BLaER1 treated with 17β-estradiol and CSF1 and Interleukin-3, amounts not matched to agents 10 nM and 100 nM (cell line): ENCODE results near the gene ACOX1.

Experiments used
- H3K27ac ChIP-seq, 11 experiments: shearing (Covaris generic); formaldehyde crosslinking; 2 replicates each; pipeline ENCODE4 v1.8.1; 2022
- H3K27me3 ChIP-seq, 11 experiments: shearing (Covaris generic); formaldehyde crosslinking; 2 replicates each; pipeline ENCODE4 v1.8.1; 2022
- H3K36me3 ChIP-seq, 11 experiments: shearing (Covaris generic); formaldehyde crosslinking; 2 replicates each; pipeline ENCODE4 v1.8.1; 2022
- H3K4me1 ChIP-seq, 10 experiments: shearing (Covaris generic); formaldehyde crosslinking; 2 replicates each; pipeline ENCODE4 v1.8.1; 2022
- H3K4me2 ChIP-seq, 11 experiments: shearing (Covaris generic); formaldehyde crosslinking; 2 replicates each; pipeline ENCODE4 v1.8.1; 2022
- H3K4me3 ChIP-seq, 10 experiments: shearing (Covaris generic); formaldehyde crosslinking; 2 replicates each; pipeline ENCODE4 v1.8.1; 2022
- H3K9ac ChIP-seq, 11 experiments: shearing (Covaris generic); formaldehyde crosslinking; 2 replicates each; pipeline ENCODE4 v1.8.1; 2022
- H3K9me3 ChIP-seq, 11 experiments: shearing (Covaris generic); formaldehyde crosslinking; replicated peaks in 1 of 11; 2 replicates each; pipeline ENCODE4 v1.8.1; 2022
- H4K20me1 ChIP-seq, 11 experiments: shearing (Covaris generic); formaldehyde crosslinking; 2 replicates each; pipeline ENCODE4 v1.8.1; 2022
- Cebpa-rat ChIP-seq, 11 experiments: shearing (Covaris generic); IDR thresholded peaks; 2 replicates each; pipeline ENCODE4 v1.8.1; 2022

The ACOX1 gene

DNA sequence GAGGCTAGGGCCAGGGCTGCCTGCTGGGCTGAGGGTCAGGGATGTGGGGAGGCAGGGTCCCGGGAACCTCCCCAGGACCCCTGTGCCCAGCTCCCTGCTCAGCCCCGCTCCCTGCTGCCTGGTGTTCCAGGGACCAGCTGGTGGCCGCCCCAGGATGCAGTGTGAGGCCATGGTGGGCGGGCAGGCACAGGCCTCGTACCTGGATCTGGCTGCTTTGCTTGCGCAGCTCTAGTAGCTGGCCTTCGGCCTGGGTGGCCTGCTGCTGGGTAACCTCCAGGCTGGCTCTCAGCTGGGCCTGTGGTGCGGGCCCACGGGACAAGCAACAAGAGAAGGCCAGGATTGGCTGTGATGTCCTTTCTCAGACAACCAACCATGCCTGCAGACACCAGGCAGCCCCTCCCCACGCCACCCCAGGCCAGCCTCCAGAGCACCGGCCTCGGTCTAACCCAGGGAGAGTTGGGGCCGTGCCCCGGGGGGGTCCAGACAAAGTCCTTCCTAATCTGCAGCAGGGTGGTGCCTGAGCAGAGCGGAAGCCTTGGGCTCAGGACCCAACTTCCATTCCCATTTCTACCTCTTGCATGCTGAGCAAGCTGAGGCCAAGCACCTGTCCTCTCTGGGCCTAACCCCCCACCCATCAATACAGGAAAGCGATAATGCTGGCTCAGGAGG lies 86.3 kb downstream of the ACOX1 start:
- Histone ChIP-seq H3K4me3 (no peak overlapping the region), H3K9ac (peak overlapping the region in 9 of 11 experiments; percentile 8 to 99 (median 93); a peak in 12 of 22 replicates), H3K9me3 (no peaks in the 10 kb centered on the region), H3K4me1 (peaks cover 34 to 52% (median 44%) of the 10 kb centered on the region in 10 experiments), H4K20me1 (peaks cover 7 to 52% (median 36%) of the 10 kb centered on the region in 11 experiments; a peak in 19 of 22 replicates), H3K27ac (peak overlapping the region in 4 of 11 experiments; percentile 4 to 96 (median 29); a peak in 5 of 22 replicates), H3K4me2 (peak overlapping the region in 8 of 11 experiments; percentile 84 to 97 (median 93); a peak in 15 of 22 replicates), H3K27me3 (no peaks in the 10 kb centered on the region), H3K36me3 (peaks cover 36 to 53% (median 41%) of the 10 kb centered on the region in 11 experiments)
- no peak for TF ChIP-seq Cebpa-rat (IDR thresholded peaks at IDR 0.05)

DNA sequence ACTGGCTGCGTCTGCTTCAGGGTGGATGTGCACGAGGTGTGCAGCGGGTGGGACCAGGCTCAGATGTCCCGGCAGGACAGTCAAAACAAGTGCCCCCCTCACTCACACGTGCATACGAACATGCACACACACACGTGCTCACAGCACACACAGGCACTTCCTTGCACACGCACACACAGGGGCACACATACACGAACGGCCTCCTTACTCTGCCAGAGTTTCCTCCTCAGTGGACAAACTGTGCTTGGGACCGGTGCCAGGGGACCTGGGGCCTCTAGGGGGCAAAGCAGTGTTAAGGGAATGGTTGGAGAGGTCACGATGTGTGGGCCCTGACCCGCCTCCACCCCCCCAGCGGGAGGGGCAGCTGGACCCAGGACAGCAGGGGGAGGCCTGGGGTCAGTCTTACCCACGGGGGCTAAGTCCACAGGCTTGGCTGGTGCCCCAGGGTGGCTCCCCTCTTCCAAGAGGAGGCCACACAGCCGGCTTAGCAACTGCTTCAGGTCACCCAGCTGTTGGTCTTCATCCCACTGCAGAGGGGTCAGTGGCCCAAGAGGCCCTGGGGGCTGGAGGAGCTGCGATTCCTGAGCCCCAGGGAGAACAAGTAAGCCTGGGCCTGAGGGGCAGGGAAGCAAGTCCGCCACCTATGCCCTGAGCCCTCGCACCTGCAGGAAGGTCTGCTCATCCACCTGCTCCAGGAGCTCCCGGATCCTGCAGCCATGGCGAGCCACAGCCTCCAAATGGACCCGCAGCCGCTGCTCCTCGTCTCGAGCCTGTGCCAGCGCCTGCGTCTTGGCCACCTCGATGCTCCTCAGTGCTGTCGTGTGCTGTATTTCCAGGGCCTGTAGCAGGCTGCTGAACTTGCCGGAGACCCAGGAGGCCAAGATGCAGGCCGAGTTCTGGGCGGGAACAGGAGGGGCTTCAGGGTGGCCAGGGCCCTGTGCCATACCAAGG lies 87.1 kb downstream of the ACOX1 start:
- no peak overlapping the region for H3K4me3 ChIP-seq
- no peak overlapping the region; a peak in 2 of 22 replicates for H3K4me2 ChIP-seq
- no peaks in the 10 kb centered on the region for H3K9me3 ChIP-seq
- no peak for TF ChIP-seq Cebpa-rat (IDR thresholded peaks at IDR 0.05)
- no peaks in the 10 kb centered on the region for H3K27me3 ChIP-seq
- peaks cover 35 to 50% (median 41%) of the 10 kb centered on the region in 11 experiments for H3K36me3 ChIP-seq
- peaks cover 27 to 44% (median 36%) of the 10 kb centered on the region in 10 experiments for H3K4me1 ChIP-seq
- H4K20me1 ChIP-seq, result peaks cover 7 to 52% (median 36%) of the 10 kb centered on the region in 11 experiments; a peak in 19 of 22 replicates
- H3K27ac ChIP-seq, result peak overlapping the region in 2 of 11 experiments; percentile 5 to 96; a peak in 1 of 22 replicates
- H3K9ac ChIP-seq, result peak overlapping the region in 6 of 11 experiments; percentile 26 to 97 (median 40); a peak in 5 of 22 replicates
